Measurements from ENCODE around the gene GRIA1. TPM values are rescaled to one million over a fixed set of nuclear protein-coding genes. Genes with fewer than 3 reads are reported as not detected.

The GRIA1 gene
- total and polyA plus RNA-seq, 2 of the 4 experiments (the other 2 are of a cell fraction), result 0.48 to 1.3 TPM

DNA sequence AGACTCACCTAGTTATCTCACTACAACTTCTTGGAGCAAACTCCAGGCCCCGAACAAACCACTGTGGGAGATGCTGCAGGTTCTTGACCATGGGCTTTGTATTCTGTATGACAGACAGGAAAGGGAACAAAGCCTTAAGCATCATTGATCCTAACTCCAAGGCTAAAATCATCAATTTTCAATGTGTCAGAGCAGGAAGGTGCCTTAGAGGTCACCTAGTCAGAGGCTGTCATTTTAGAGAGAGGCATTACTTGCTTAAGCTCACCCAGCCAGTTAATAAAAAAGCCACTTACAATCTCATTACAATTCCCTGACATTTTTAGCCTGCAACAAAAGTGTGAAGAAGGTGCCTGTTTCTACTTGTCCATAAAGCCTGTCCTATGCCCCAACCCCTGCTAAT is 275.5 kb downstream of the GRIA1 start:
- Histone ChIP-seq H4K5ac (ENCODE audit: low read depth, low read length) (no peak overlapping the region), H4K20me1 (ENCODE audit: insufficient read depth, low read length) (no peaks in the 10 kb centered on the region), H3K9me1 (ENCODE audit: insufficient read depth, low read length) (no peaks in the 10 kb centered on the region), H2BK120ac (ENCODE audit: low read depth, low read length) (no peak overlapping the region), H2AK5ac (ENCODE audit: low read depth, low read length) (no peak overlapping the region), H3K14ac (replicated peaks; ENCODE audit: low read depth, low read length) (no peak overlapping the region), H3K4me3 (ENCODE audit: insufficient read depth, low read depth, low read length) (no peak overlapping the region), H3K4me2 (ENCODE audit: low read depth, low read length) (no peak overlapping the region), H3K27me3 (ENCODE audit: control insufficient read depth, insufficient read depth, low read length) (no peaks in the 10 kb centered on the region), H3K18ac (ENCODE audit: low read depth, low read length) (no peak overlapping the region), H4K8ac (ENCODE audit: low read depth in 2 of 2, low read length in 2 of 2) (no peak overlapping the region), H3K36me3 (ENCODE audit: control insufficient read depth, insufficient read depth, low read length) (no peaks in the 10 kb centered on the region), H4K91ac (ENCODE audit: insufficient read depth, low read depth, low read length) (no peak overlapping the region), H3K56ac (ENCODE audit: extremely low read depth, insufficient read depth, low read length) (no peak overlapping the region), H3K23ac (ENCODE audit: low read depth, low read length) (no peak overlapping the region), H3K4me1 (ENCODE audit: control insufficient read depth, insufficient read depth, low read length) (no peaks in the 10 kb centered on the region), H3K79me1 (ENCODE audit: low read depth in 1 of 2, low read length in 2 of 2) (no peaks in the 10 kb centered on the region), H3K4ac (ENCODE audit: low read depth, low read length) (no peak overlapping the region), H2AFZ (replicated peaks; ENCODE audit: low read length, poor library complexity) (no peak overlapping the region), H2BK5ac (ENCODE audit: low read depth, low read length, poor library complexity, severe bottlenecking) (no peak overlapping the region), H3K9me3 (ENCODE audit: control insufficient read depth, insufficient read depth, low read length) (no peaks in the 10 kb centered on the region), H3K9ac (ENCODE audit: low read depth, low read length) (no peak overlapping the region), H2BK20ac (ENCODE audit: low read depth, low read length) (no peak overlapping the region), H3K27ac (ENCODE audit: insufficient read depth, low read length) (no peak overlapping the region), H2AK9ac (replicated peaks; ENCODE audit: low read depth, low read length, poor library complexity) (no peak overlapping the region), H2BK15ac (ENCODE audit: low read depth, low read length) (no peak overlapping the region)
- BruUV-seq (replicated peaks), result no TSS peak
- DNase-seq (no peak), ATAC-seq (ENCODE audit: low read depth) (no peak)
- POLR2A ChIA-PET (ENCODE audit: unreplicated experiment), result no interaction called here
- intact Hi-C loops (cut with micrococcal nuclease), result no loop called here
- TF ChIP-seq RAD21 (IDR thresholded peaks at IDR 0.05; ENCODE audit: low read length) (no peak), FOS (IDR thresholded peaks at IDR 0.05; ENCODE audit: low read depth, low read length) (no peak), NFE2L2 (IDR thresholded peaks at IDR 0.05; ENCODE audit: low read depth, low read length) (no peak), RFX5 (IDR thresholded peaks at IDR 0.05; ENCODE audit: low read depth, low read length) (no peak), CHD1 (IDR thresholded peaks at IDR 0.05; ENCODE audit: low read depth, low read length) (no peak), POLR2A (IDR thresholded peaks at IDR 0.05; ENCODE audit: low read depth, low read length) (no peak), SMC3 (IDR thresholded peaks at IDR 0.05; ENCODE audit: low read depth, low read length) (no peak), MAFK (IDR thresholded peaks at IDR 0.05; ENCODE audit: low read depth, low read length) (no peak)
- TF ChIP-seq, protein P1, sequence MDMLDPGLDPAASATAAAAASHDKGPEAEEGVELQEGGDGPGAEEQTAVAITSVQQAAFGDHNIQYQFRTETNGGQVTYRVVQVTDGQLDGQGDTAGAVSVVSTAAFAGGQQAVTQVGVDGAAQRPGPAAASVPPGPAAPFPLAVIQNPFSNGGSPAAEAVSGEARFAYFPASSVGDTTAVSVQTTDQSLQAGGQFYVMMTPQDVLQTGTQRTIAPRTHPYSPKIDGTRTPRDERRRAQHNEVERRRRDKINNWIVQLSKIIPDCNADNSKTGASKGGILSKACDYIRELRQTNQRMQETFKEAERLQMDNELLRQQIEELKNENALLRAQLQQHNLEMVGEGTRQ (IDR thresholded peaks at IDR 0.05; ENCODE audit: low read depth, low read length), result no peak
- TF ChIP-seq, protein P2, sequence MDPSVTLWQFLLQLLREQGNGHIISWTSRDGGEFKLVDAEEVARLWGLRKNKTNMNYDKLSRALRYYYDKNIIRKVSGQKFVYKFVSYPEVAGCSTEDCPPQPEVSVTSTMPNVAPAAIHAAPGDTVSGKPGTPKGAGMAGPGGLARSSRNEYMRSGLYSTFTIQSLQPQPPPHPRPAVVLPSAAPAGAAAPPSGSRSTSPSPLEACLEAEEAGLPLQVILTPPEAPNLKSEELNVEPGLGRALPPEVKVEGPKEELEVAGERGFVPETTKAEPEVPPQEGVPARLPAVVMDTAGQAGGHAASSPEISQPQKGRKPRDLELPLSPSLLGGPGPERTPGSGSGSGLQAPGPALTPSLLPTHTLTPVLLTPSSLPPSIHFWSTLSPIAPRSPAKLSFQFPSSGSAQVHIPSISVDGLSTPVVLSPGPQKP (IDR thresholded peaks at IDR 0.05; ENCODE audit: borderline replicate concordance, low read depth, low read length), result no peak
- in situ Hi-C loops (cut with MboI; ENCODE audit: low sequenced_read_pairs), result no loop called here
- dilution Hi-C loops (cut with HindIII; ENCODE audit: low sequenced_read_pairs, unreplicated experiment), result no loop called here
- WGBS, 2 experiments (ENCODE audit: extremely low coverage in 2 of 2, insufficient read length in 1 of 2), result no CpG with 5 or more reads among the region's 1 CpG
- CTCF ChIA-PET, result no interaction called here
